SK-N-SH (cell line): Measurements from ENCODE around the gene ACSL6.

Source experiments
- CTCF ChIP-seq: fragments of 200-600 bp; sonication (generic); IDR thresholded peaks from 2 replicates; pipeline ENCODE4 v1.6.1; 2017; ENCODE audit warnings: antibody characterized with exemption, mild to moderate bottlenecking, moderate library complexity
- ELF1 ChIP-seq: IDR thresholded peaks from 2 replicates; pipeline ENCODE4 v1.4.0; 2012
- FOXJ3 ChIP-seq: sonication (generic); formaldehyde crosslinking; IDR thresholded peaks from 2 replicates; pipeline ENCODE4 v1.5.1; 2020; ENCODE audit warnings: mild to moderate bottlenecking, missing genetic modification reagents
- JUND ChIP-seq: IDR thresholded peaks from 2 replicates; pipeline ENCODE4 v1.4.0; 2012
- MAX ChIP-seq: IDR thresholded peaks from 2 replicates; pipeline ENCODE4 v1.4.0; 2012; ENCODE audit warnings: low read depth
- POLR2AphosphoS5 ChIP-seq: IDR thresholded peaks from 2 replicates; pipeline ENCODE4 v1.6.1; 2012; ENCODE audit warnings: low read depth, low read length
- RAD21 ChIP-seq: IDR thresholded peaks from 2 replicates; pipeline ENCODE4 v1.6.1; 2012; ENCODE audit warnings: mild to moderate bottlenecking, low read length
- RFX5 ChIP-seq: IDR thresholded peaks from 2 replicates; pipeline ENCODE4 v1.6.1; 2012; ENCODE audit warnings: mild to moderate bottlenecking, improper control_type of control experiment, low read length
- YY1 ChIP-seq: IDR thresholded peaks from 2 replicates; pipeline ENCODE4 v1.4.0; 2012; ENCODE audit warnings: low read depth, mild to moderate bottlenecking
- TF ChIP-seq, protein P1 (sequence below): fragments of 150-350 bp; IDR thresholded peaks from 2 replicates; pipeline ENCODE4 v1.6.1; 2017; ENCODE audit warnings: antibody characterized with exemption, low read length, low read depth, borderline replicate concordance

DNA sequence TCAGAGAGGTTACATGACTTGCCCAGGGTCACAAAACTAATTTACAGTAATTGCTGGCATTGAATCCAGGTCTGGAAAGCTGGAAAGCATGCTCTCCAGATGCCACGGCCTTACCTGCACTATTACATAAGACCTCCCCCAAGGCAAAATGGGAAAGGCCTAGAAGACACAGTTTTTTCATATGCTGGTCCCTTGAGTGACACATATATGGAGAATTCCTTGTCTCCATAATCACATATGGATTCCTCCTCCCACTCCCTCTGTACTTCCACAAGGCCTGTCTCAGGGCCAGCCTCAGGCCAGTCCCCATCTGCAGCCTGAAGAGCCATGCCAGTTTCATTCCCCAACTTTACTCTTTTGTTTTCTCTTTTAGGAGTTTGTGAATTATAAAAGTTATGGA lies 37.4 kb downstream of the ACSL6 start:
- TF ChIP-seq JUND (no peak), CTCF (no peak), YY1 (no peak), POLR2AphosphoS5 (no peak), MAX (no peak), FOXJ3 (CRISPR knock-in tag) (no peak), RFX5 (no peak), RAD21 (no peak), ELF1 (no peak)
- TF ChIP-seq, protein P1, sequence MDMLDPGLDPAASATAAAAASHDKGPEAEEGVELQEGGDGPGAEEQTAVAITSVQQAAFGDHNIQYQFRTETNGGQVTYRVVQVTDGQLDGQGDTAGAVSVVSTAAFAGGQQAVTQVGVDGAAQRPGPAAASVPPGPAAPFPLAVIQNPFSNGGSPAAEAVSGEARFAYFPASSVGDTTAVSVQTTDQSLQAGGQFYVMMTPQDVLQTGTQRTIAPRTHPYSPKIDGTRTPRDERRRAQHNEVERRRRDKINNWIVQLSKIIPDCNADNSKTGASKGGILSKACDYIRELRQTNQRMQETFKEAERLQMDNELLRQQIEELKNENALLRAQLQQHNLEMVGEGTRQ = no peak
